Diencephalon (tissue), 1 donor: ENCODE measurements around the gene NBPF15. TPM values are rescaled to one million over a fixed set of nuclear protein-coding genes. Genes with fewer than 3 reads are reported as not detected.
A peak's percentile ranks its signal among the peaks of the same experiment; 100 is the strongest.

Source experiments
- small RNA-seq: library from RNA; depleted of rRNA; stranded (forward); fragments of <200 nt; gene quantifications from one replicate; pipeline ENCODE3, GENCODE V24; 2014
- total RNA-seq: library from RNA; depleted of rRNA; stranded (reverse); fragments of >200 nt; gene quantifications from one replicate; pipeline ENCODE4 v1.2.3, GENCODE V29; 2014

The NBPF15 gene
- 74.0 TPM for total RNA-seq

GRCh38 chr1:144461136-144461759, at the start of gene NBPF15:
Gene NBPF15, minus strand, starts transcription at chr1:144461669. Its CDS starts 21,666 bp downstream, at chr1:144440003.

Small RNAs within 50 kb of the gene (small RNA-seq; reads per million reads assigned to genes)
- gene AC246785.4 (not detected), gene RNVU1-15 (11.6 reads per million, percentile 94 among the genes with 10 or more reads in this experiment)

Other genes starting within 250 kb of the NBPF15 start
- gene PPIAL4E, start 88.0 kb downstream of the NBPF15 start, total RNA-seq, result not detected
- gene PPIAL4F, start 131.2 kb upstream of the NBPF15 start, total RNA-seq, result not detected